H1 (cell line): ENCODE data around the gene GPC6. TPM values are rescaled to one million over a fixed set of nuclear protein-coding genes. Genes with fewer than 3 reads are reported as not detected.

Experiments used
- CTCF ChIA-PET: fragments of 300-600 bp; sonication (Branson Sonifier 250); formaldehyde crosslinking; loops from one replicate; lab custom pipeline; 2021; ENCODE audit not compliant: partially characterized antibody; lab: Charles Lee
- POLR2A ChIA-PET: fragments of 300-600 bp; sonication (Branson Sonifier 250); formaldehyde crosslinking; loops from one replicate; lab custom pipeline; 2021; ENCODE audit warnings: inconsistent platforms; ENCODE audit not compliant: partially characterized antibody; lab: Charles Lee
- DNase-seq, 2 experiments: peaks; one replicate each; pipeline versions ENCODE4 v3.0.0 to v3.0.0-alpha.2; 2010 to 2022; ENCODE audit warnings: low spot score in 2 of 2, low read depth in 1 of 2, mixed read lengths in 1 of 2
- FAIRE-seq: peaks from 2 replicates; lab custom pipeline; 2011; peaks lifted over from hg19 to GRCh38; lab: Jason Lieb, UNC
- H2AFZ ChIP-seq: 2 replicates; pipeline ENCODE4 v1.8.1; 2012; ENCODE audit warnings: low read length, inconsistent platforms
- H2AK5ac ChIP-seq: 2 replicates; pipeline ENCODE4 v1.6.1; 2013; ENCODE audit warnings: low read depth, low read length
- H2BK120ac ChIP-seq: replicated peaks from 2 replicates; pipeline ENCODE3; 2013; ENCODE audit warnings: low read depth, low read length, inconsistent platforms
- H2BK12ac ChIP-seq: 2 replicates; pipeline ENCODE4 v1.6.1; 2013; ENCODE audit warnings: low read depth, low read length
- H2BK15ac ChIP-seq: 2 replicates; pipeline ENCODE4 v1.6.1; 2013; ENCODE audit warnings: low read length
- H2BK20ac ChIP-seq: 2 replicates; pipeline ENCODE4 v1.6.1; 2013; ENCODE audit warnings: low read length
- H2BK5ac ChIP-seq: 2 replicates; pipeline ENCODE4 v1.6.1; 2013; ENCODE audit warnings: low read depth, low read length
- H3K14ac ChIP-seq: 2 replicates; pipeline ENCODE4 v1.6.1; 2013; ENCODE audit warnings: inconsistent platforms; ENCODE audit not compliant: insufficient read length
- H3K18ac ChIP-seq: 2 replicates; pipeline ENCODE4 v1.6.1; 2013; ENCODE audit warnings: low read length; ENCODE audit errors: extremely low read depth
- H3K23ac ChIP-seq: 2 replicates; pipeline ENCODE4 v1.6.1; 2013; ENCODE audit warnings: inconsistent platforms; ENCODE audit not compliant: insufficient read length
- H3K23me2 ChIP-seq: 2 replicates; pipeline ENCODE4 v1.6.1; 2013; ENCODE audit warnings: low read depth, low read length
- H3K27ac ChIP-seq: 2 replicates; pipeline ENCODE4 v1.6.1; 2011; ENCODE audit warnings: low read depth, low read length, inconsistent platforms
- H3K27me3 ChIP-seq, 4 experiments: replicated peaks in 1 of 4; 1 replicate in 1 of 4; 2 replicates in 3 of 4; pipeline versions ENCODE4 v1.6.1 to v1.8.1; 2011 to 2013; ENCODE audit warnings: low read length in 3 of 4, mild to moderate bottlenecking in 3 of 4, inconsistent platforms in 2 of 4, mixed read lengths in 2 of 4, moderate library complexity in 1 of 4; ENCODE audit not compliant: control insufficient read depth in 3 of 4, insufficient read depth in 3 of 4; ENCODE audit errors: extremely low read depth in 1 of 4
- H3K36me3 ChIP-seq, 4 experiments: 2 replicates each; pipeline versions ENCODE4 v1.6.1 to v1.8.1; 2011 to 2013; ENCODE audit warnings: mild to moderate bottlenecking in 4 of 4, low read length in 3 of 4, moderate library complexity in 2 of 4, control low read depth in 1 of 4, inconsistent platforms in 1 of 4; ENCODE audit not compliant: insufficient read depth in 4 of 4, control insufficient read depth in 2 of 4
- H3K4ac ChIP-seq: replicated peaks from 2 replicates; pipeline ENCODE3; 2013; ENCODE audit warnings: low read length, low read depth, mixed read lengths, inconsistent platforms; ENCODE audit not compliant: insufficient read length
- H3K4me1 ChIP-seq, 4 experiments: replicated peaks in 1 of 4; 1 replicate in 1 of 4; 2 replicates in 3 of 4; pipeline versions ENCODE4 v1.6.1 to v1.8.1; 2011 to 2013; ENCODE audit warnings: low read length in 3 of 4, inconsistent platforms in 2 of 4, mixed read lengths in 1 of 4; ENCODE audit not compliant: insufficient read depth in 4 of 4, control insufficient read depth in 3 of 4
- H3K4me2 ChIP-seq, 2 experiments: 2 replicates each; pipeline versions ENCODE4 v1.6.1 to v1.8.1; 2011 to 2013; ENCODE audit warnings: low read depth in 2 of 2, low read length in 2 of 2, control low read depth in 1 of 2, inconsistent platforms in 1 of 2, mild to moderate bottlenecking in 1 of 2; ENCODE audit not compliant: insufficient read depth in 1 of 2
- H3K4me3 ChIP-seq, 4 experiments: fragments of 200-600, 300-600 bp in 1 of 4; sonication (generic), shearing (Covaris generic), sonication (Bioruptor Twin) in 1 of 4; 2 replicates each; pipeline versions ENCODE4 v1.5.1 to v1.8.1; 2011 to 2016; ENCODE audit warnings: low read length in 4 of 4, low read depth in 3 of 4, control low read depth in 2 of 4, inconsistent platforms in 2 of 4, mild to moderate bottlenecking in 2 of 4, mixed read lengths in 1 of 4, moderate library complexity in 1 of 4; ENCODE audit not compliant: insufficient read depth in 2 of 4; ENCODE audit errors: extremely low read depth in 1 of 4
- H3K56ac ChIP-seq: replicated peaks from 2 replicates; pipeline ENCODE3; 2013; ENCODE audit warnings: low read depth, mild to moderate bottlenecking, mixed read lengths, low read length, inconsistent platforms; ENCODE audit not compliant: insufficient read length
- H3K79me1 ChIP-seq: 2 replicates; pipeline ENCODE4 v1.6.1; 2013; ENCODE audit warnings: low read depth, low read length, control low read depth
- H3K79me2 ChIP-seq, 2 experiments: 2 replicates each; pipeline versions ENCODE4 v1.6.1 to v1.8.1; 2012 to 2013; ENCODE audit warnings: low read length in 2 of 2, mild to moderate bottlenecking in 2 of 2, inconsistent platforms in 1 of 2; ENCODE audit not compliant: insufficient read depth in 2 of 2, control insufficient read depth in 1 of 2
- H3K9ac ChIP-seq, 4 experiments: replicated peaks in 1 of 4; 1 replicate in 1 of 4; 2 replicates in 3 of 4; pipeline versions ENCODE4 v1.6.1 to v1.8.1; 2011 to 2013; ENCODE audit warnings: low read depth in 3 of 4, low read length in 3 of 4, control low read depth in 2 of 4, mild to moderate bottlenecking in 2 of 4, moderate library complexity in 2 of 4, inconsistent platforms in 1 of 4; ENCODE audit errors: extremely low read depth in 1 of 4
- H3K9me3 ChIP-seq, 2 experiments: 2 replicates each; pipeline versions ENCODE4 v1.6.1 to v1.8.1; 2012 to 2013; ENCODE audit warnings: mild to moderate bottlenecking in 2 of 2, moderate library complexity in 2 of 2, control low read depth in 1 of 2, inconsistent platforms in 1 of 2, low read depth in 1 of 2, low read length in 1 of 2, mixed read lengths in 1 of 2; ENCODE audit not compliant: insufficient read depth in 2 of 2
- H4K20me1 ChIP-seq, 2 experiments: replicated peaks in 1 of 2; 2 replicates each; pipeline versions ENCODE3 to v1.8.1; 2011 to 2013; ENCODE audit warnings: inconsistent platforms in 2 of 2, low read length in 2 of 2, mild to moderate bottlenecking in 1 of 2; ENCODE audit not compliant: insufficient read depth in 2 of 2, control insufficient read depth in 1 of 2
- H4K5ac ChIP-seq: 2 replicates; pipeline ENCODE4 v1.6.1; 2013; ENCODE audit warnings: low read length, low read depth, mixed read lengths, inconsistent platforms; ENCODE audit not compliant: insufficient read length
- H4K8ac ChIP-seq: 2 replicates; pipeline ENCODE4 v1.8.0; 2013; ENCODE audit warnings: mild to moderate bottlenecking, moderate library complexity, low read length, inconsistent platforms; ENCODE audit not compliant: insufficient read depth; ENCODE audit errors: extremely low read depth
- H4K91ac ChIP-seq: replicated peaks from 2 replicates; pipeline ENCODE3; 2013; ENCODE audit warnings: low read length, mixed read lengths, inconsistent platforms; ENCODE audit not compliant: insufficient read length
- CREB1 ChIP-seq: IDR thresholded peaks from 2 replicates; pipeline ENCODE4 v1.6.1; 2012; ENCODE audit warnings: inconsistent platforms
- EZH2 ChIP-seq: fragments of 200-600 bp; sonication (generic); IDR thresholded peaks from 2 replicates; pipeline ENCODE4 v1.7.1; 2012; ENCODE audit warnings: low read depth, mild to moderate bottlenecking, moderate library complexity, low read length, inconsistent platforms; ENCODE audit not compliant: severe bottlenecking
- GTF2F1 ChIP-seq: IDR thresholded peaks from 2 replicates; pipeline ENCODE4 v1.6.1; 2012; ENCODE audit warnings: low read depth, low read length, improper control_type of control experiment, borderline replicate concordance
- JUN ChIP-seq: IDR thresholded peaks from 2 replicates; pipeline ENCODE4 v1.6.1; 2011; ENCODE audit warnings: low read depth, mild to moderate bottlenecking, improper control_type of control experiment, low read length
- KDM4A ChIP-seq: IDR thresholded peaks from one replicate; pipeline ENCODE4 v1.7.1; 2012; ENCODE audit warnings: low read depth, mild to moderate bottlenecking, moderate library complexity, low read length, inconsistent platforms; ENCODE audit not compliant: severe bottlenecking
- TAF1 ChIP-seq: IDR thresholded peaks from 2 replicates; pipeline ENCODE4 v1.6.1; 2011; ENCODE audit warnings: mild to moderate bottlenecking, low read depth, low read length
- WGBS, 2 experiments: shearing (Covaris generic) in 1 of 2; methylation state at CpG; one replicate each; pipeline versions ENCODE4 v1.1.6 to v1.1.7; 2013 to 2015; ENCODE audit warnings: low lambda C conversion rate in 2 of 2, mixed read lengths in 2 of 2, inconsistent platforms in 1 of 2, low coverage in 1 of 2, missing lambda C conversion rate in 1 of 2; ENCODE audit not compliant: insufficient replicate concordance in 2 of 2, insufficient coverage in 1 of 2, insufficient read length in 1 of 2; ENCODE audit errors: extremely low coverage in 1 of 2, missing lambda C conversion rate in 1 of 2; 5-methylcytosine and 5-hydroxymethylcytosine counted together
- polyA plus RNA-seq, 7 experiments: library from polyadenylated mRNA; depleted of rRNA in 3 of 7; stranded (reverse) in 5 of 7; unstranded in 2 of 7; fragments of >200 nt in 5 of 7; fragments of 200-250 nt in 2 of 7; gene quantifications; 1 replicate in 5 of 7; 2 replicates in 1 of 7; 4 replicates in 1 of 7; pipeline versions ENCODE4 v1.2.1 to v1.2.3, GENCODE V29; 2011 to 2013; ENCODE audit warnings: missing spikeins in 2 of 7, mixed read lengths in 2 of 7
- total RNA-seq: library from RNA; stranded (reverse); fragmentation: NEBNext Ultra II Directional; extraction: Animal tissue kit (Norgen Biotek cat#: 25700); gene quantifications from 2 replicates; pipeline ENCODE4 v1.2.1, GENCODE V29; 2021
- TF ChIP-seq, protein P1 (sequence below): IDR thresholded peaks from 2 replicates; pipeline ENCODE4 v1.6.1; 2012; ENCODE audit warnings: low read length, inconsistent platforms

Gene GPC6
- total and polyA plus RNA-seq, 2 of the 8 experiments (the other 6 are each of a cell fraction or from before 2014, with no cell fraction given): 5.4 to 12.0 TPM

DNA sequence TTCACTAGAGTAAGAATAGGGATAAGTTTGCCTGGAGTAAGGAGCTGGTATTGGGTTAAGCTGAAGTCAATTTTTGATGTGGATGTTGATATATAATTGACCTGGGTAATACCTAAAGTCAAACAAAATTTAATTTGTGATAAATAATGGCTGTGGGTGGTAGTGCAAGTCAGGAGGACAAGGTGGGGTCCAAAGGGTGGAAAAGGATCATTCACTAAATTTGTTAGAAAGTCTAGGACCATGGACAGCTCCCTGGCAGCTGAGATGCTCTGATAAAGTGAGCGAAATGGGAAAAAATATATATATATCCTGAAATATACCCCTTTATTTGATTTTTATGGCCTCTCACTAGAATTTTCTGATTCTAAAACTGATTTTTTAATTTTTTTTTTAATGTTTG lies 463.5 kb downstream of the GPC6 start:
- Histone ChIP-seq H2AFZ (no peak overlapping the region), H3K4ac (no peak overlapping the region), H2BK120ac (no peak overlapping the region), H2BK15ac (no peak overlapping the region), H4K8ac (no peak overlapping the region), H3K9me3 (no peaks in the 10 kb centered on the region), H4K20me1 (no peaks in the 10 kb centered on the region), H2BK20ac (no peak overlapping the region), H3K56ac (no peak overlapping the region), H2BK5ac (no peak overlapping the region), H2BK12ac (no peak overlapping the region), H3K36me3 (no peaks in the 10 kb centered on the region), H3K79me2 (no peaks in the 10 kb centered on the region), H4K91ac (no peak overlapping the region), H3K23me2 (no peaks in the 10 kb centered on the region), H3K4me1 (no peaks in the 10 kb centered on the region), H3K4me3 (no peak overlapping the region), H3K9ac (no peak overlapping the region), H3K23ac (no peak overlapping the region), H3K4me2 (no peak overlapping the region), H3K27me3 (no peaks in the 10 kb centered on the region), H2AK5ac (no peak overlapping the region), H3K14ac (no peak overlapping the region), H3K79me1 (no peaks in the 10 kb centered on the region), H3K27ac (no peak overlapping the region), H3K18ac (no peak overlapping the region), H4K5ac (no peak overlapping the region)
- TF ChIP-seq CREB1 (no peak), TAF1 (no peak), JUN (no peak), EZH2 (no peak), KDM4A (no peak), GTF2F1 (no peak)
- TF ChIP-seq, protein P1, sequence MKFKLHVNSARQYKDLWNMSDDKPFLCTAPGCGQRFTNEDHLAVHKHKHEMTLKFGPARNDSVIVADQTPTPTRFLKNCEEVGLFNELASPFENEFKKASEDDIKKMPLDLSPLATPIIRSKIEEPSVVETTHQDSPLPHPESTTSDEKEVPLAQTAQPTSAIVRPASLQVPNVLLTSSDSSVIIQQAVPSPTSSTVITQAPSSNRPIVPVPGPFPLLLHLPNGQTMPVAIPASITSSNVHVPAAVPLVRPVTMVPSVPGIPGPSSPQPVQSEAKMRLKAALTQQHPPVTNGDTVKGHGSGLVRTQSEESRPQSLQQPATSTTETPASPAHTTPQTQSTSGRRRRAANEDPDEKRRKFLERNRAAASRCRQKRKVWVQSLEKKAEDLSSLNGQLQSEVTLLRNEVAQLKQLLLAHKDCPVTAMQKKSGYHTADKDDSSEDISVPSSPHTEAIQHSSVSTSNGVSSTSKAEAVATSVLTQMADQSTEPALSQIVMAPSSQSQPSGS: no peak
- WGBS, 2 experiments: 83% methylated on average over 1 of the region's 1 CpG; no CpG with 5 or more reads in 1 of the 2 experiments
- CTCF ChIA-PET: interaction anchor here (1.0 kb wide), 1 partner anchor 306 kb away, joined by 3 read pairs; no protein-coding TSS in a partner anchor
- FAIRE-seq: no peak
- POLR2A ChIA-PET: no interaction called here
- no peak for DNase-seq
